ENCODE data around the gene ITGA2B.
"Not testable (repeated sequence)": the region's sequence is repeated elsewhere in the genome, so short reads cannot be mapped to it uniquely, and the experiment has no call there.

ITGA2B gene

GRCh38 chr17:44351961-44352827 is 37.3 kb downstream of the ITGA2B start:
- DNase-seq: no peak

- DNase-seq: no peak
These were observed 38.0 kb downstream of the ITGA2B start for GRCh38 chr17:44351464-44351863.

GRCh38 chr17:44350733-44351226 is 38.7 kb downstream of the ITGA2B start:
- DNase-seq: peak; percentile 33 to 60 (median 52)

DNA sequence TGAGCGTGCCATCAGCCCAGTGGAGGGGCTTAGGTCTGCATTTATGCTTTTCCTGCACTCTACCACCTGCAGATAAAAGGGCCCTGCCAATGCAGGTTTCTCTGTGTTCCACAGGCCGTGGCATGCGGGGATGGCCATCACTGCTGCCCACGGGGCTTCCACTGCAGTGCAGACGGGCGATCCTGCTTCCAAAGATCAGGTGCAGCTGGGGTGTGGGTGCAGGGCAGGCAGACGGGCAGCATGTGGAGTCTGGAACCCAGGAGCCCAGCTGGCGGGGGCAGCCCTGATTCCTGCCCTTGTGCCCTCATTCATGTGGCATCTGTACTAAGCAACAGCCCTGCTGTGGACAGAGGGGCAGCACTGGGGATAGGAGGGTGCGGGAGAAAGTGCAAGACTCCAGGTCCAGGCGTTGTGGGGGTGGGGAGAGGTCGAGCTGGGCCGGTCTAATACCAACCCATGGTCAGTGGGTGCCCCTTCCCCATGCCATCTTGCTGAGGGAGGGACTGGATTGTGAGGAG is 39.8 kb downstream of the ITGA2B start:
- no peak for DNase-seq

DNA sequence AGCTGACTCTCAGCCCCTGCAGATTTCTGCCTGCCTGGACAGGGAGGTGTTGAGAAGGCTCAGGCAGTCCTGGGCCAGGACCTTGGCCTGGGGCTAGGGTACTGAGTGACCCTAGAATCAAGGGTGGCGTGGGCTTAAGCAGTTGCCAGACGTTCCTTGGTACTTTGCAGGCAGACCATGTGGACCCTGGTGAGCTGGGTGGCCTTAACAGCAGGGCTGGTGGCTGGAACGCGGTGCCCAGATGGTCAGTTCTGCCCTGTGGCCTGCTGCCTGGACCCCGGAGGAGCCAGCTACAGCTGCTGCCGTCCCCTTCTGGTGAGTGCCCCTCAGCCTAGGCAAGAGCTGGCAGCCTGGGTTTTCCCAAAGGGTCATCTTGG is 40.5 kb downstream of the ITGA2B start:
- DNase-seq: no peak

- no peak for DNase-seq
These were observed 41.0 kb downstream of the ITGA2B start for GRCh38 chr17:44348234-44348987.

DNA sequence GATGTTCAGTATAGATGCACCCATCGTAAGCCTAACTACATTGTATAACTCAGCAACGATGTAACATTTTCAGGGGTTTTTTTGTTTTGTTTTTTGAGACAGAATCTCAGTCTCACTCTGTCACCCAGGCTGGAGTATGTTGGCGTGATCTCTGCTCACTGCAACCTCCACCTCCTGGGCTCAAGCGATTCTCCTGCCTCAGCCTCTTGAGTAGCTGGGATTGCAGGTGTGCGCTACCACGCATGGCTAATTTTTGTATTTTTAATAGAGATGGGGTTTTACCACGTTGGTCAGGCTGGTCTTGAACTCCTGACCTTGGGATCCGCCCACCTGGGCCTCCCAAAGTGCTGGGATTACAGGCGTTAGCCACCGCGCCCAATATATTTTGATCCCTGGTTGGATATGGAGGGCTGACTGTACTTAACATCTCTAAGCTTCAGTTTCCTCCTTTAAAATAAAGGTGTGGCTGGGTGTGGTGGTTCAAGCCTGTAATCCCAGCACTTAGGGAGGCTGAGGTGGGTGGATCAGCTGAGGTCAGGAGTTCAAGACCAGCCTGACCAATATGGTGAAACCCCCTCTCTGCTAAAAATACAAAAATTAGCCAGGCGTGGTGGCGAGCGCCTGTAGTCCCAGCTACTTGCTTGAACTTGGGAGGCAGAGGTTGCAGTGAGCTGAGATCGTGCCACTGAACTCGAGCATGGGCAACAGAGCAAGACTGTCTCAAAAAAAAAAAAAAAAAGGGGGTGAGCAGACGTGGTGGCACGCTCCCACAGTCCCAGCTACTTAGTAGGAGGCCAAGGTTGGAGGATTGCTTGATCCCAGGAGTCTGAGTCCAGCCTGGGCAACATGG is 42.0 kb downstream of the ITGA2B start:
- not testable (repeated sequence) for DNase-seq

DNA sequence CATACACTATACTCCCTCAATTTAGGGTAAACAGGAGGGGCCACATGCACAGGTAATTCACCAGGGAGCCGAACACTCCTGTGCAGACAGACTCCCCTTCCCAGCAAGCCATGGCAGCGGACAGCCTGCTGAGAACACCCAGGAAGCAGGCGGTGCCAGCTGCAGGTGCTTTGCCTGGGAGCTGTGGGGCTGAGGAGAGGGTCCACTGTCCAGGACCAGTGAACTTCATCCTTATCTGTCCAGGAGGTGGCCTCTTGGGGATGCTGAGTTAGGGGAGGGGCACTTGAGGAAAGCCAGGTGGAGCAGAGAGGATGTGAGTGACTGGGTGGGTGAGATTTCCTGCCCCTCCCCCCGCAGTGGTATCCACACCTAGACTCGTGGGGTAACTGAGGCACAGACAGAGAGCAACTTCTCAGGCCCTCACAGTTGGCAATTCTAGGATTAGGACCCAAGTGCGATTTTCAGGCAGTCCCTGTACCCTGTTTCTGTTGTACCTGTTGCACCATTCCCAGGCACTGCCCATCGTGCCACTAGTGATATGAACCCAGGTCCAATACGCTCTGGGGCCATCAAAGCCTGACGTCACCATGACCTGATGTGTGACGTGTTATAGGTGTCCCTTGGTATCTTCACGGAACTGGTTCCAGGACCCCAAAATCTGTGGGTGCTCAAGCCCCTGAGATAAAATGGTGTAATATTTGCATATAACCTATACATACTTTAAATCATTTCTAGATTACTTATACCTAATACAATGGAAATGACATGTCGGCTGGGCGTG is 43.2 kb downstream of the ITGA2B start:
- DNase-seq: no peak

- DNase-seq: peak in 2 of 5 donors; percentile 23 to 25
These were observed 43.9 kb downstream of the ITGA2B start for GRCh38 chr17:44345454-44346026.

DNA sequence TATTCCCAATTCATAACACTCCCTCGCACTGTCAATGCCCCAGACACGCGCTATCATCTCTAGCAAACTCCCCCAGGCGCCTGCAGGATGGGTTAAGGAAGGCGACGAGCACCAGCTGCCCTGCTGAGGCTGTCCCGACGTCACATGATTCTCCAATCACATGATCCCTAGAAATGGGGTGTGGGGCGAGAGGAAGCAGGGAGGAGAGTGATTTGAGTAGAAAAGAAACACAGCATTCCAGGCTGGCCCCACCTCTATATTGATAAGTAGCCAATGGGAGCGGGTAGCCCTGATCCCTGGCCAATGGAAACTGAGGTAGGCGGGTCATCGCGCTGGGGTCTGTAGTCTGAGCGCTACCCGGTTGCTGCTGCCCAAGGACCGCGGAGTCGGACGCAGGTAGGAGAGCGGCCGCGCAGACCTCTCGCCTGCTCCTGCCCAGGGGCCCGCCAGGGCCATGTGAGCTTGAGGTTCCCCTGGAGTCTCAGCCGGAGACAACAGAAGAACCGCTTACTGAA is 44.5 kb downstream of the ITGA2B start, which contains the start of gene GRN:
GRN (plus strand) TSS at position 364 of the 515 bp plus-strand sequence. CDS start 3,863 bp downstream, outside the sequence.
- DNase-seq: peak; percentile 65 to 87 (median 77)

- no peak for DNase-seq
These were observed 45.8 kb downstream of the ITGA2B start for GRCh38 chr17:44343510-44344209.

- DNase-seq: not testable (repeated sequence)
These were observed 48.9 kb downstream of the ITGA2B start for GRCh38 chr17:44340553-44340952.

- no peak for DNase-seq
These were observed 50.7 kb downstream of the ITGA2B start for GRCh38 chr17:44338702-44339101.

GRCh38 chr17:44335968-44336367 is 53.5 kb downstream of the ITGA2B start:
- DNase-seq: no peak

DNA sequence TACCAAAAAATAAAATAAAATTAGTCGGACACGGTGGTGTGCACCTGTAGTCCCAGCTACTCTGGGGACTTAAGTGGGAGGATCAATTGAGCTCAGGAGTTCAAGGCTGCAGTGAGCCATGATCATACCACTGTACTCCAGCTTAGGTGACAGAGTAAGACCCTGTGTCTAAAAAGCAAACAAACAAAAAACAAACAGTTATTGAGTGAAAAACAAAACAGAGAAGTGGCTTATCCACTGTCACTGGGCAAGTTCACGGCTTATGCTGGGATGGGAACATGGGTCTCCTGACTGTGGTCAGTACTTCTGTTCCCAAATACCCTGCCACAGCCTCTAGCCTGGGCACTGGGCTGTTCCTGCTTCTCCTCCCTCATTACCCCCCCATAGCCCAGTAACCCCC is 53.9 kb downstream of the ITGA2B start:
- no peak for DNase-seq

GRCh38 chr17:44334727-44335126 is 54.7 kb downstream of the ITGA2B start:
- DNase-seq: no peak

- no peak for DNase-seq
These were observed 55.1 kb downstream of the ITGA2B start for GRCh38 chr17:44334315-44334714.

DNA sequence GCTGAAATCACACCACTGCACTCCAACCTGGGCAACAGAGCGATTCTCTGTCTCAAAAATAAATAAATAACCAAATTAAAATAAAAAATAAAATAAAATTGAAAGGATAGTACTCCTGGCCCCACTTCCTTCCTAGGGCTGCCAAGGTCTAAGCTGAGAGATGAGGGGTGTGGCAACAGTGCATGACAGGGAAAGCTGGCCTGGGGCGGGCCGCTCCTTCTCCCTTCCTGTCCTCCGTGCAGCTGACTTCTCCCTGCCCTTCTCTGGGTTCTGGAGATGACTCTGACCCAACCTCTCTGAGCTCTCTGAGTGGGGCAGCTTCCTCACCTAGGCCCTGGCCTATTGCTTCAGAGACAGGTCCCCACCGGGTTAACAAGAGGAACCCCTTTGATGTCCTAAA is 56.1 kb downstream of the ITGA2B start:
- DNase-seq: no peak

GRCh38 chr17:44331249-44331760 is 58.1 kb downstream of the ITGA2B start:
- DNase-seq: peak; percentile 30 to 71 (median 65)

DNA sequence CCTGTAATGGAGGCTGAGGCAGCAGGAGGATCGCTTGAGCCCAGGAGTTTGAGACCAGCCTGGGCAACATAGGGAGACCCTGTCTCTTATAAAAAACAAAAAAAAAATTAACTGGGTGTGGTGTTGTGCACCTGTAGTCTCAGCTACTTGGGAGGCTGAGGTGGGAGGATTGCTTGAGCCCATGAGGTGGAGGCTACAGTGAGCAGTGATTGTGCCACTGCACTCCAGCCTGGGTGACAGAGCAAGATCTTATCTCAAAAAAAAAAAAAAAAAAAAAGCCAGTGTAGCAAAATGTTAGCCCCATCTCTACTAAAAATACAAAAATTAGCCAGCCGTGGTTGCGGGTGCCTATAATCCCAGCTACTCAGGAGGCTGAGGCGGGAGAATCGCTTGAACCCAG is 59.2 kb downstream of the ITGA2B start:
- not testable (repeated sequence) for DNase-seq

All from T-helper 1 cell (primary cell).